GM19397 (cell line): Measurements from ENCODE around the gene GORASP2.
A peak's percentile ranks its signal among the peaks of the same experiment; 100 is the strongest.

Experiments
- ATAC-seq: cut with Tn5 transposase; IDR thresholded peaks from one replicate; pipeline ENCODE4 v1.9.1; 2021; ENCODE audit warnings: mild to moderate bottlenecking, moderate library complexity; ENCODE audit not compliant: unreplicated experiment

The GORASP2 gene

GRCh38 chr2:170963386-170963785 is 34.3 kb downstream of the GORASP2 start:
- no peak for ATAC-seq

GRCh38 chr2:170965446-170966225 is 36.6 kb downstream of the GORASP2 start:
- ATAC-seq: no peak

GRCh38 chr2:170966648-170967396 is 37.8 kb downstream of the GORASP2 start:
- ATAC-seq: no peak

DNA sequence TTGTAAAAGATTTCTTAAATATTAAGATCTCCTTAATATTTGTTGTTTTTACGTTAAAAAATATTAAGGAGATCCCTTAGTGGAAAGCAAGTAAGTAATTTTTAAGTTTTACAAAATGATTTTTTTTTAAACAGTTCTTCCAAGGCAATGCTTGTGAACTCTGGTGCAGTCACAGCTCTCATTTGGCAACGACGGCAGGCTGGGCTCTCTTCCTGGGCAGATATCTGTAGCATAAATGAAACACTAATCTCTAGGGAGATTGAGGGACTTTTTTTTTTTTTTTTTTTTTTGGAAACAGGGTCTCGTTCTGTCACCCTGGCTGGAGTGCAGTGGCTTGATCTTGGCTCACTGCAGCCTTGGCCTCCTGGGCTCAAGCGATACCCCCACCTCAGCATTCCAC is 38.5 kb downstream of the GORASP2 start:
- ATAC-seq: no peak

- no peak for ATAC-seq
These were observed 39.4 kb downstream of the GORASP2 start for GRCh38 chr2:170968205-170969003.

DNA sequence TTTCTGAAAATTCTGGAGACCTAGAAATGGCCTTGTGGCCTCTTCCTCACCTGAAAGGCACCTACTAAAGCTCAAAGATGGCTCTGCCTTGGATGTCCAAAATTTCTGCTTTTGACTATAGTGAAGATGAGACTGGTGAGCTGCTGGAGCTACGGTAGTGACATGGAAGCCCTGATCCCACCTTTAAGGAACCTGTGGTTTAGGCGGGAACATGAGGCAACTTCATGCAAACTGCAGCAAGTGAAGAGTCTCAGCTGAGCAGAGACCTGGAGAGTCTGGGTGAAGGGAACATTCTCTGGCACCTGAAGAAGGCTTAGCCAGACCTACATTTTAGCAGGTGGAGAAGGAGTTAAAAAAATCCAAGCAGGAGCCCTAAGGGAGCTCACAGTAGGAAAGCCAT is 40.0 kb downstream of the GORASP2 start:
- no peak for ATAC-seq

DNA sequence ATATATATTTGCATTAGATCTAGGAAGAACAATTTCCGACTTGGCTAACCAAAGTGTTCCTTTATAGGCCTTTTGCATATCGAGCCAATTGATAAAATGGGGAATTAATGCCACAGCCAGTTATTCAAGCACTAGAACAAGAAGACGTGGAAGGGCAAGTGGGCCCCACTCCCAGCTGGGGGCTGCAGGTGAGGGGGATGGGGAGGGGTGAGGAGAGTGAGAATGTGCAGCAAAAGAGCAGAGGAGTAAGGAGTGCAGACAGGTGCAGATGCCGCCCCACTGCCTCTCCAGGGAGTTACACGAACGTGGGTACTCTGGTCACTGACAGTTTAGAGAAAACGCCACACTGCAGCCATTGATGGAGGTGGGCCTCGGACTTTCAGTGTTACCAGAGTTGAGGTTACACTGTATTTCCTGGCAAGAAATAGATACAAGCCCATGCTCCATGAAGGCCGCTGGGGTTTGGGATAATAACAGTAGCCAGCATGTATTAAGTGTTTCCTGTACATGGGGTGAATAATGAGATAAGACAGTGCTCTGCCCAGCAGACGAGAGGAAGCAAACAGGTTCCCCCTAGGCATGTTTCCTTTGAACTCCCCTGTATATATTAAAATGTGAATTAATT is 40.9 kb downstream of the GORASP2 start:
- no peak for ATAC-seq

DNA sequence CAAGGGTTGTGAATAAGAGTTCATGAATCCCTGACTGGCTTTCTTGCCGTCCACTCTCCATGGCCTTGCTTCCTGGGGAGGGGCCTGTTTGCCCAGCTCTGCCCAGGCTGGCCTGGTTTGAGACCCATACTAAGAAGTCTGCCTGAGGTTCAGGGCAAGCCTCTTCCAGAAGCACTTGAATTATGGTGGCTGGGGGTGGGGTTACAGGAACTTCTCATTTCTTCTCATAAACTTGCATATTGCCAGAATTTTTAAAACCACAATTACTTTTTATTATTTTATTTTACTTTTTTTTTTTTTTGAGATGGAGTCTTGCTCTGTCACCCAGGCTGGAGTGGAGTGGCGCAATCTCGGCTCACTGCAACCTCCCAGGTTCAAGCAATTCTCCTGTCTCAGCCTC is 42.0 kb downstream of the GORASP2 start:
- ATAC-seq: no peak

- no peak for ATAC-seq
These were observed 43.5 kb downstream of the GORASP2 start for GRCh38 chr2:170972296-170973224.

GRCh38 chr2:170973225-170973491 is 44.1 kb downstream of the GORASP2 start:
- ATAC-seq: no peak

GRCh38 chr2:170973492-170974303 is 44.6 kb downstream of the GORASP2 start:
- ATAC-seq: peak; percentile 90

DNA sequence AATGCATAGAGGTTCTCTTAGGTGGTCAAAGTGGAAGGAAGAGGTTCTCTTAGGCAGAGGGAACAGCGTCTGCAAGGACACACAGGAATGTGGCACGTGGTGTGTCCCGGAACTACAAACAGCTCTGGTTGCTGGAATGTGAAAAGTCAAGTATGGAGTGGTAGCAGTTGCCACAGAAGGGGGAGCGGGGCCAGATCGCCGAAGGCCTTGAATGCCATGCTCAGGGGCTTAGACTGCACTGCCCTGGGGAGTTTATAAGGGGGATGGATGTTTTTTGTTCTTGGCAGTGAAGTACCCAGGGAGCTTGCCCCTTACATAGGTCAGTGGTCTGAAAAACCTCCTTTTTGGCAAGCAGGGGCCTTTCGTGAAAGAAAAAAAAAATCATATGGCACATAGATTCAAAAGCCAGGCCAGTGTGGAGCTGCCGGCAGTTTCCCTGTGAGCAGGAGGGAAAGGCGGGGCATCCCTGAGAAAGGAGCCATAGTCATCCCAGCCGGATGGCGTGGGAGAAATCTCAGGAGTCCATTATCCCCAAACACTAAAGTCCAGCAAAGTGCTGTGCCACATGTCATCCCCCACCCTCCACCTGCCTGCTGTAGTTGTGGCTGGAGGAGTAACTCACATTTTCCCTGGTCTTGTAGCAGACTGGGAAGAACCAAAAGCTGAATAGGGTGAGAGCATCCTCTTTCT is 45.4 kb downstream of the GORASP2 start:
- no peak for ATAC-seq

GRCh38 chr2:170975127-170975942 is 46.3 kb downstream of the GORASP2 start:
- ATAC-seq: no peak

GRCh38 chr2:170975943-170976270 is 46.9 kb downstream of the GORASP2 start:
- ATAC-seq: no peak

GRCh38 chr2:170984079-170984478 is 55.0 kb downstream of the GORASP2 start:
- ATAC-seq: no peak

DNA sequence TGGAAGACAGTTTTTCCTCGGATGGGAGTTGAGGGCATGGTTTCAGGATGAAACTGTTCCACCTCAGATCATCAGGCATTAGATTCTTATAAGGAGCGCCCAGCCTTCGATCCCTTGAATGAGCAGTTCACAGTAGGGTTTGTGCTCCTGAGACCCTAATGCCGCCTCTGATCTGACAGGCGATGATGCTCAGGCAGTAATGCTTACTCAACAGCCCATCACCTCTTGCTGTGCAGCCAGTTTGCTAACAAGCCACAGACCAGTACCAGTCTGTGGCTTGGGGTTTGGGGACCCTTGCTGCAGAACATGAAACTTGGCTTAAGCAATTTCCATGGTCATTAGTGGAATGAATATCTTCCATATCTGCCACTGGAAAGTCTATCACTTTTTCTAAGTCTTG is 56.4 kb downstream of the GORASP2 start:
- ATAC-seq: no peak

DNA sequence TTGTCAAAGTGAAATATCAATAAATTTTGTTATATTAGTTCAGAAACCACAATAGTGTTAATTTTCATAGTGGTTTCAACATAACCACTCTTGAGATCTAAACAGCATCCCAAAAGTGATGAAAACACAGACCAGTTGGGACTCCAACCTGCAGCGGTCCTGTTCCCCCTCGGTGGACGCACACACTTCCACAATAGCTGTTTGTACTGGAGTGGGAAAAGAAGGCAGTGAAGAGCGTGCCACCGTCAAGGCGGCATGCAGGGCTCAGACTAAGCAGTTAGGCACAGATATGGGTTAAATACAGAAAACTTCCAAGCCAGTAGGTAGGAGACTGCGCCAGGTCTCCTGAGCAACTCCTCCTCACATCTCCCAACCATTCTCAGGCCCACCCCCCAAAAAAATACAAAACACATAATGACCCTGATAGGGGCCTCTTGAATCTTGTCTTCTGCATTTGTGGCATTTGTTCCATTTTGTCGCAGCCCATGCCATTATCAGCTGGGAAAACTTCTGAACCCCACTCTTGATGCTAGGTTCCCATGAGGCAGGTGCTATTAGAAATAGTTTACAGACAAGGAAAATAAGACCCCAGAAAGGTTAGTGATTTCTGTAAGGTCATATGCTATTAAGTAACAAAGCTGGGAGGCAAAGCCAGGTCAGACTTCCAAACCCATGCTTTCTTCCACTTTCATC is 57.7 kb downstream of the GORASP2 start:
- ATAC-seq: no peak
